GM23338 (cell line): Measurements from ENCODE around the gene RETSAT. TPM values are rescaled to one million over a fixed set of nuclear protein-coding genes. Genes with fewer than 3 reads are reported as not detected.
"Not testable (repeated sequence)": the region's sequence is repeated elsewhere in the genome, so short reads cannot be mapped to it uniquely, and the experiment has no call there.

Source experiments
- ATAC-seq: fragments of 200-7000 bp; cut with Tn5 transposase; 3 replicates; pipeline ENCODE4 v1.9.1; 2020
- DNase-seq: peaks from one replicate; pipeline ENCODE4 v3.0.0-alpha.2; 2015; ENCODE audit warnings: low spot score
- H2AFZ ChIP-seq: fragments of 200-600 bp; sonication (generic); 2 replicates; pipeline ENCODE4 v1.8.0; 2016; ENCODE audit warnings: antibody characterized with exemption, mild to moderate bottlenecking, moderate library complexity
- H3F3A ChIP-seq: fragments of 200-600 bp; sonication (generic); replicated peaks from 2 replicates; pipeline ENCODE4 v1.8.0; 2017; ENCODE audit warnings: antibody characterized with exemption, mixed run types, low read depth
- H3K27ac ChIP-seq: fragments of 200-600 bp; sonication (generic); 2 replicates; pipeline ENCODE4 v1.6.1; 2016; ENCODE audit warnings: low read depth
- H3K27me3 ChIP-seq: fragments of 200-600 bp; sonication (generic); 2 replicates; pipeline ENCODE4 v1.8.0; 2016; ENCODE audit warnings: mild to moderate bottlenecking, mixed run types, moderate library complexity; ENCODE audit not compliant: insufficient read depth
- H3K36me3 ChIP-seq: fragments of 200-600 bp; sonication (generic); 2 replicates; pipeline ENCODE4 v1.8.0; 2016; ENCODE audit warnings: mild to moderate bottlenecking; ENCODE audit not compliant: insufficient read depth
- H3K4me1 ChIP-seq: fragments of 200-600 bp; sonication (generic); 2 replicates; pipeline ENCODE4 v1.8.0; 2016; ENCODE audit warnings: mild to moderate bottlenecking, moderate library complexity; ENCODE audit not compliant: insufficient read depth
- H3K4me2 ChIP-seq: fragments of 200-600 bp; sonication (generic); 2 replicates; pipeline ENCODE4 v1.7.1; 2017; ENCODE audit warnings: mixed run types
- H3K4me3 ChIP-seq: fragments of 200-600 bp; sonication (generic); 2 replicates; pipeline ENCODE4 v1.6.1; 2016; ENCODE audit warnings: mixed run types
- H3K79me2 ChIP-seq: fragments of 200-600 bp; sonication (generic); replicated peaks from 2 replicates; pipeline ENCODE4 v1.8.0; 2017; ENCODE audit warnings: mild to moderate bottlenecking; ENCODE audit not compliant: insufficient read depth
- H3K9me2 ChIP-seq: fragments of 200-600 bp; sonication (generic); 2 replicates; pipeline ENCODE4 v1.8.0; 2017; ENCODE audit not compliant: insufficient read depth
- H4K20me1 ChIP-seq: fragments of 200-600 bp; sonication (generic); replicated peaks from 2 replicates; pipeline ENCODE4 v1.8.0; 2017; ENCODE audit warnings: mild to moderate bottlenecking; ENCODE audit not compliant: insufficient read depth
- H3K27ac Mint-ChIP-seq: 2 replicates; pipeline ENCODE4 v1.8.0; 2020; ENCODE audit warnings: inconsistent platforms, mild to moderate bottlenecking, moderate library complexity, mixed read lengths
- H3K27me3 Mint-ChIP-seq: 3 replicates; pipeline ENCODE4 v1.8.0; 2022; ENCODE audit warnings: low read depth, mild to moderate bottlenecking, moderate library complexity, mixed read lengths, inconsistent platforms; ENCODE audit not compliant: insufficient read depth, poor library complexity
- H3K36me3 Mint-ChIP-seq: 3 replicates; pipeline ENCODE4 v1.8.0; 2021; ENCODE audit warnings: low read depth, mild to moderate bottlenecking, inconsistent platforms, moderate library complexity, mixed read lengths
- H3K4me1 Mint-ChIP-seq: 3 replicates; pipeline ENCODE4 v1.8.0; 2020; ENCODE audit warnings: mild to moderate bottlenecking, inconsistent platforms, mixed read lengths
- H3K4me3 Mint-ChIP-seq: 3 replicates; pipeline ENCODE4 v1.8.0; 2021; ENCODE audit warnings: moderate library complexity, mild to moderate bottlenecking, inconsistent platforms, mixed read lengths
- H3K9me3 Mint-ChIP-seq: 3 replicates; pipeline ENCODE4 v1.8.0; 2020; ENCODE audit warnings: moderate library complexity, mild to moderate bottlenecking, inconsistent platforms, mixed read lengths
- CREB1 ChIP-seq: fragments of 250-450 bp; sonication (Bioruptor Pico); IDR thresholded peaks from 2 replicates; pipeline ENCODE4 v1.5.0; 2020; ENCODE audit warnings: low read depth, mild to moderate bottlenecking, moderate library complexity
- EZH2 ChIP-seq: fragments of 200-600 bp; sonication (generic); IDR thresholded peaks from one replicate; pipeline ENCODE4 v1.8.0; 2017; ENCODE audit warnings: antibody characterized with exemption, mild to moderate bottlenecking, low read depth; ENCODE audit not compliant: unreplicated experiment
- JUNB ChIP-seq: IDR thresholded peaks from one replicate; pipeline ENCODE4 v1.6.1; 2016; ENCODE audit warnings: antibody characterized with exemption; ENCODE audit not compliant: unreplicated experiment
- NANOG ChIP-seq: IDR thresholded peaks from 2 replicates; pipeline ENCODE4 v1.6.1; 2016; ENCODE audit warnings: antibody characterized with exemption, borderline replicate concordance
- REST ChIP-seq: IDR thresholded peaks from one replicate; pipeline ENCODE4 v1.6.1; 2018; ENCODE audit warnings: antibody characterized with exemption; ENCODE audit not compliant: unreplicated experiment
- STAT1 ChIP-seq: IDR thresholded peaks from one replicate; pipeline ENCODE4 v1.6.1; 2016; ENCODE audit warnings: antibody characterized with exemption; ENCODE audit not compliant: unreplicated experiment
- ZNF114 ChIP-seq: fragments of 250-450 bp; sonication (Bioruptor Pico); IDR thresholded peaks from 2 replicates; pipeline ENCODE4 v1.5.0; 2020; ENCODE audit warnings: mild to moderate bottlenecking, moderate library complexity
- ZNF331 ChIP-seq: fragments of 250-450 bp; sonication (Bioruptor Pico); IDR thresholded peaks from 2 replicates; pipeline ENCODE4 v1.5.0; 2020; ENCODE audit warnings: low read depth, mild to moderate bottlenecking, moderate library complexity
- polyA plus RNA-seq: library from polyadenylated mRNA; unstranded; fragments of >200 nt; fragmentation: Nextera tagmentation; extraction: Ambion mirVana; gene quantifications from 2 replicates; pipeline ENCODE4 v1.2.1, GENCODE V29; 2016
- total RNA-seq: library from RNA; depleted of rRNA; stranded (reverse); fragments of >200 nt; shearing (Covaris generic); gene quantifications from 2 replicates; pipeline ENCODE4 v1.2.3, GENCODE V29; 2014
- TF ChIP-seq, protein P1 (sequence below): fragments of 250-450 bp; sonication (Bioruptor Pico); IDR thresholded peaks from 2 replicates; pipeline ENCODE4 v1.5.0; 2020; ENCODE audit warnings: mild to moderate bottlenecking, moderate library complexity

The RETSAT gene
- total and polyA plus RNA-seq, 2 experiments from 2014 or later = 2.3 to 16.4 TPM

DNA sequence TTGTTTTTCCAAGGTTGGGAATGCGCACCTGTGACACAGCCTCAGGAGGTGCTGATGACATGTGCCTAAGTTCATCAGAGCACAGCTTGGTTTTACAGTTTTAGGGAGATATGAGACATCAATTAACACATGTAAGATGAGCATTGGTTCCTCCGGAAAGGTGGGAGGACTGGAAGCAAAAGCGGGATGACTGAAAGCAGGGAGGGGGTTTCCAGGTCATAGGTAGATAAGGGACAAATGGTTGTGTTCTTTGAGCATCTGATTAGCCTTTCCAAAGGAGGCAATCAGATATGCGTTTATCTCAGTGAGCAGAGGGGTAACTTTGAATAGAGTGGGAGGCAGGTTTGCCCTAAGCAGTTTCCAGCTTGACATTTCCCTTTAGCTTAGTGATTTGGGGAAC, 29.5 kb upstream of the RETSAT start:
- Histone ChIP-seq H3F3A (0 out of 2 replicates have a peak, but pooled peaks cover 4% of the 10 kb centered on the region), H4K20me1 (no peaks in the 10 kb centered on the region), H3K4me1 (peaks cover 12% of the 10 kb centered on the region), H3K36me3 (peaks cover 16% of the 10 kb centered on the region), H3K9me2 (no peaks in the 10 kb centered on the region), H3K4me2 (no peak overlapping the region), H3K27ac (no peak overlapping the region), H2AFZ (no peak overlapping the region), H3K27me3 (no peaks in the 10 kb centered on the region), H3K79me2 (no peaks in the 10 kb centered on the region), H3K4me3 (no peak overlapping the region)
- no peak for DNase-seq
- Mint-ChIP-seq H3K27me3 (peaks cover 7% of the 10 kb centered on the region), H3K9me3 (peaks cover 21% of the 10 kb centered on the region), H3K27ac (no peak overlapping the region), H3K36me3 (peaks cover 37% of the 10 kb centered on the region), H3K4me3 (no peak overlapping the region), H3K4me1 (peaks cover 21% of the 10 kb centered on the region)
- ATAC-seq = no peak
- no peak for TF ChIP-seq NANOG
- no peak for TF ChIP-seq EZH2
- no peak for TF ChIP-seq JUNB
- TF ChIP-seq, protein P1, sequence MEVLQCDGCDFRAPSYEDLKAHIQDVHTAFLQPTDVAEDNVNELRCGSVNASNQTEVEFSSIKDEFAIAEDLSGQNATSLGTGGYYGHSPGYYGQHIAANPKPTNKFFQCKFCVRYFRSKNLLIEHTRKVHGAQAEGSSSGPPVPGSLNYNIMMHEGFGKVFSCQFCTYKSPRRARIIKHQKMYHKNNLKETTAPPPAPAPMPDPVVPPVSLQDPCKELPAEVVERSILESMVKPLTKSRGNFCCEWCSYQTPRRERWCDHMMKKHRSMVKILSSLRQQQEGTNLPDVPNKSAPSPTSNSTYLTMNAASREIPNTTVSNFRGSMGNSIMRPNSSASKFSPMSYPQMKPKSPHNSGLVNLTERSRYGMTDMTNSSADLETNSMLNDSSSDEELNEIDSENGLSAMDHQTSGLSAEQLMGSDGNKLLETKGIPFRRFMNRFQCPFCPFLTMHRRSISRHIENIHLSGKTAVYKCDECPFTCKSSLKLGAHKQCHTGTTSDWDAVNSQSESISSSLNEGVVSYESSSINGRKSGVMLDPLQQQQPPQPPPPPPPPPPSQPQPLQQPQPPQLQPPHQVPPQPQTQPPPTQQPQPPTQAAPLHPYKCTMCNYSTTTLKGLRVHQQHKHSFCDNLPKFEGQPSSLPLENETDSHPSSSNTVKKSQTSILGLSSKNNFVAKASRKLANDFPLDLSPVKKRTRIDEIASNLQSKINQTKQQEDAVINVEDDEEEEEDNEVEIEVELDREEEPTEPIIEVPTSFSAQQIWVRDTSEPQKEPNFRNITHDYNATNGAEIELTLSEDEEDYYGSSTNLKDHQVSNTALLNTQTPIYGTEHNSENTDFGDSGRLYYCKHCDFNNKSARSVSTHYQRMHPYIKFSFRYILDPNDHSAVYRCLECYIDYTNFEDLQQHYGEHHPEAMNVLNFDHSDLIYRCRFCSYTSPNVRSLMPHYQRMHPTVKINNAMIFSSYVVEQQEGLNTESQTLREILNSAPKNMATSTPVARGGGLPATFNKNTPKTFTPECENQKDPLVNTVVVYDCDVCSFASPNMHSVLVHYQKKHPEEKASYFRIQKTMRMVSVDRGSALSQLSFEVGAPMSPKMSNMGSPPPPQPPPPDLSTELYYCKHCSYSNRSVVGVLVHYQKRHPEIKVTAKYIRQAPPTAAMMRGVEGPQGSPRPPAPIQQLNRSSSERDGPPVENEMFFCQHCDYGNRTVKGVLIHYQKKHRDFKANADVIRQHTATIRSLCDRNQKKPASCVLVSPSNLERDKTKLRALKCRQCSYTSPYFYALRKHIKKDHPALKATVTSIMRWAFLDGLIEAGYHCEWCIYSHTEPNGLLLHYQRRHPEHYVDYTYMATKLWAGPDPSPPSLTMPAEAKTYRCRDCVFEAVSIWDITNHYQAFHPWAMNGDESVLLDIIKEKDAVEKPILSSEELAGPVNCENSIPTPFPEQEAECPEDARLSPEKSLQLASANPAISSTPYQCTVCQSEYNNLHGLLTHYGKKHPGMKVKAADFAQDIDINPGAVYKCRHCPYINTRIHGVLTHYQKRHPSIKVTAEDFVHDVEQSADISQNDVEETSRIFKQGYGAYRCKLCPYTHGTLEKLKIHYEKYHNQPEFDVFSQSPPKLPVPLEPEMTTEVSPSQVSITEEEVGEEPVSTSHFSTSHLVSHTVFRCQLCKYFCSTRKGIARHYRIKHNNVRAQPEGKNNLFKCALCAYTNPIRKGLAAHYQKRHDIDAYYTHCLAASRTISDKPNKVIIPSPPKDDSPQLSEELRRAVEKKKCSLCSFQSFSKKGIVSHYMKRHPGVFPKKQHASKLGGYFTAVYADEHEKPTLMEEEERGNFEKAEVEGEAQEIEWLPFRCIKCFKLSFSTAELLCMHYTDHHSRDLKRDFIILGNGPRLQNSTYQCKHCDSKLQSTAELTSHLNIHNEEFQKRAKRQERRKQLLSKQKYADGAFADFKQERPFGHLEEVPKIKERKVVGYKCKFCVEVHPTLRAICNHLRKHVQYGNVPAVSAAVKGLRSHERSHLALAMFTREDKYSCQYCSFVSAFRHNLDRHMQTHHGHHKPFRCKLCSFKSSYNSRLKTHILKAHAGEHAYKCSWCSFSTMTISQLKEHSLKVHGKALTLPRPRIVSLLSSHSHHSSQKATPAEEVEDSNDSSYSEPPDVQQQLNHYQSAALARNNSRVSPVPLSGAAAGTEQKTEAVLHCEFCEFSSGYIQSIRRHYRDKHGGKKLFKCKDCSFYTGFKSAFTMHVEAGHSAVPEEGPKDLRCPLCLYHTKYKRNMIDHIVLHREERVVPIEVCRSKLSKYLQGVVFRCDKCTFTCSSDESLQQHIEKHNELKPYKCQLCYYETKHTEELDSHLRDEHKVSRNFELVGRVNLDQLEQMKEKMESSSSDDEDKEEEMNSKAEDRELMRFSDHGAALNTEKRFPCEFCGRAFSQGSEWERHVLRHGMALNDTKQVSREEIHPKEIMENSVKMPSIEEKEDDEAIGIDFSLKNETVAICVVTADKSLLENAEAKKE (CRISPR knock-in tag) = no peak
- TF ChIP-seq ZNF331 = no peak
- TF ChIP-seq CREB1 (CRISPR knock-in tag) = no peak
- no peak for TF ChIP-seq ZNF114 (CRISPR knock-in tag)
- TF ChIP-seq REST = no peak
- TF ChIP-seq STAT1 = no peak

- H3K79me2 ChIP-seq, DNase-seq, H4K20me1 ChIP-seq, H3K4me2 ChIP-seq, H3K4me3 Mint-ChIP-seq, H3K27me3 ChIP-seq, H3K4me3 ChIP-seq, H3K27ac Mint-ChIP-seq, H3F3A ChIP-seq, H3K9me2 ChIP-seq, H3K27ac ChIP-seq, ATAC-seq, H2AFZ ChIP-seq, H3K27me3 Mint-ChIP-seq: not testable (repeated sequence)
- Mint-ChIP-seq H3K9me3 (peaks cover 22% of the 10 kb centered on the region), H3K36me3 (peaks cover 43% of the 10 kb centered on the region), H3K4me1 (peaks cover 19% of the 10 kb centered on the region)
- Histone ChIP-seq H3K36me3 (peaks cover 16% of the 10 kb centered on the region), H3K4me1 (peaks cover 12% of the 10 kb centered on the region)
Observed at GRCh38 chr2:85383151-85383550, 28.8 kb upstream of the RETSAT start.
